HG03520 (cell line): Measurements from ENCODE around the gene ARID5B.

Experiments
- ATAC-seq: cut with Tn5 transposase; IDR thresholded peaks from one replicate; pipeline ENCODE4 v1.9.1; 2021; ENCODE audit warnings: mild to moderate bottlenecking, moderate library complexity; ENCODE audit not compliant: unreplicated experiment

Gene ARID5B

GRCh38 chr10:62048470-62048869, 147.0 kb downstream of the ARID5B start:
- no peak for ATAC-seq

- peak; percentile 15 for ATAC-seq
Measured at GRCh38 chr10:62048919-62049623, 147.6 kb downstream of the ARID5B start.

GRCh38 chr10:62049624-62050345, 148.3 kb downstream of the ARID5B start:
- no peak for ATAC-seq

- no peak for ATAC-seq
Measured at GRCh38 chr10:62050346-62050892, 148.9 kb downstream of the ARID5B start.

- peak; percentile 62 for ATAC-seq
Measured at GRCh38 chr10:62050893-62051433, 149.5 kb downstream of the ARID5B start.

GRCh38 chr10:62052276-62052675, 150.8 kb downstream of the ARID5B start:
- ATAC-seq: no peak

GRCh38 chr10:62053860-62054259, 152.4 kb downstream of the ARID5B start:
- ATAC-seq: no peak

- no peak for ATAC-seq
Measured at GRCh38 chr10:62054408-62054807, 152.9 kb downstream of the ARID5B start.

GRCh38 chr10:62054830-62055229, 153.3 kb downstream of the ARID5B start:
- ATAC-seq: no peak

GRCh38 chr10:62056219-62056618, 154.7 kb downstream of the ARID5B start:
- no peak for ATAC-seq

- ATAC-seq: no peak
Measured at GRCh38 chr10:62056698-62057097, 155.2 kb downstream of the ARID5B start.

- ATAC-seq: no peak
Measured at GRCh38 chr10:62057359-62057758, 155.9 kb downstream of the ARID5B start.

GRCh38 chr10:62057850-62058249, 156.4 kb downstream of the ARID5B start:
- ATAC-seq: no peak

GRCh38 chr10:62058476-62058875, 157.0 kb downstream of the ARID5B start:
- ATAC-seq: no peak

GRCh38 chr10:62058896-62059216, 157.4 kb downstream of the ARID5B start:
- no peak for ATAC-seq

- no peak for ATAC-seq
Measured at GRCh38 chr10:62059217-62059920, 157.9 kb downstream of the ARID5B start.

GRCh38 chr10:62062028-62062427, 160.5 kb downstream of the ARID5B start:
- no peak for ATAC-seq

- ATAC-seq: no peak
Measured at GRCh38 chr10:62062752-62063512, 161.4 kb downstream of the ARID5B start.

- no peak for ATAC-seq
Measured at GRCh38 chr10:62063795-62064472, 162.4 kb downstream of the ARID5B start.

GRCh38 chr10:62067560-62067959, 166.1 kb downstream of the ARID5B start:
- ATAC-seq: no peak
